Measurements from ENCODE around the gene STK32B. TPM values are rescaled to one million over a fixed set of nuclear protein-coding genes. Genes with fewer than 3 reads are reported as not detected.

The STK32B gene
- total and polyA plus RNA-seq, 2 of the 8 experiments (the other 6 are each of a cell fraction or from before 2014, with no cell fraction given): 2.3 to 2.5 TPM

DNA sequence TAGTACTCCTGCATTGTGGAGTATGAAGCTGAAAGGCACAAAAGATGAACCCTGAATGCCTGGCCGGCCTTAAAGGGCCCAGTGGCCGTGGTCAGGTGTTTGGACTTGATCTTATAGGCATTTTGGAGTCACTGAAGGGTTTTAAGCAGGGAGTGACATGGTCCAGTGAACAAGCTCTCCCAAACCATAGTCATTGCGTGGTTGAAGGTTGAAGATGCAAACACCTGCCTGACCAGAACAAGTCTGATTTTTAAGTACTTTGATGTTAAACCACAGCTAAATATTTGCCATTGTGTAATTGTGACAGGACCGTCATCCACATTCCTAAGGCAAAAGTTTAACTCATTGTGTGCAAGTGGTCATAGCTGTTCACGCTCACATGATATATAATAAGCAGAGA lies 3.3 kb downstream of the STK32B start:
- 94% methylated on average over 5 of the region's 5 CpGs; no CpG with 5 or more reads in 1 of the 2 experiments for WGBS, 2 experiments (ENCODE audit: extremely low coverage in 1 of 2, insufficient coverage in 1 of 2, insufficient read length in 1 of 2, insufficient replicate concordance in 2 of 2, low coverage in 1 of 2, low lambda C conversion rate in 2 of 2, missing lambda C conversion rate in 1 of 2)
- TF ChIP-seq CTBP2 (IDR thresholded peaks at IDR 0.05; ENCODE audit: borderline replicate concordance, insufficient read depth, insufficient read length, low read length) (no peak), CEBPB (IDR thresholded peaks at IDR 0.05; ENCODE audit: low read depth, low read length) (no peak), SIRT6 (IDR thresholded peaks at IDR 0.05; ENCODE audit: low read length) (no peak), TEAD4 (IDR thresholded peaks at IDR 0.05; ENCODE audit: low read depth, low read length) (no peak), SUZ12 (IDR thresholded peaks at IDR 0.05; ENCODE audit: low read length) (no peak), RNF2 (IDR thresholded peaks at IDR 0.05; ENCODE audit: borderline replicate concordance, low read depth, low read length, missing control alignments, poor library complexity, severe bottlenecking) (no peak), FOSL1 (IDR thresholded peaks at IDR 0.05; ENCODE audit: insufficient read depth, low read depth, low read length) (no peak), CHD2 (IDR thresholded peaks at IDR 0.05; ENCODE audit: low read length) (no peak), CBX8 (IDR thresholded peaks at IDR 0.05; ENCODE audit: borderline replicate concordance, low read depth, low read length) (no peak), POLR2A (IDR thresholded peaks at IDR 0.05; ENCODE audit: control extremely low read depth in 1 of 2, low read depth in 2 of 2, low read length in 2 of 2) (no peak), SAP30 (IDR thresholded peaks at IDR 0.05; ENCODE audit: insufficient read depth, insufficient replicate concordance, low read length) (no peak), HDAC6 (IDR thresholded peaks at IDR 0.05; ENCODE audit: low read depth, low read length) (no peak), POLR2AphosphoS5 (IDR thresholded peaks at IDR 0.05; ENCODE audit: low read depth, low read length) (no peak), GTF2F1 (IDR thresholded peaks at IDR 0.05; ENCODE audit: borderline replicate concordance, low read depth, low read length) (no peak), NANOG (IDR thresholded peaks at IDR 0.05; ENCODE audit: insufficient read depth, low read depth, low read length, poor library complexity, severe bottlenecking) (no peak)

More for the DNA sequence above, 3.3 kb downstream of the STK32B start:
- no peak overlapping the region for H2BK20ac ChIP-seq (ENCODE audit: low read length)
- H4K91ac ChIP-seq (replicated peaks; ENCODE audit: insufficient read length, low read length): no peak overlapping the region
- H3K4me3 ChIP-seq (ENCODE audit: extremely low read depth in 1 of 4, insufficient read depth in 2 of 4, low read depth in 3 of 4, low read length in 4 of 4): no peak overlapping the region
- FAIRE-seq: no peak
- peaks cover 3 to 4% of the 10 kb centered on the region in 2 experiments for H4K20me1 ChIP-seq (replicated peaks in 1 of 2; ENCODE audit: control insufficient read depth in 1 of 2, insufficient read depth in 2 of 2, low read length in 2 of 2)
- no peak for DNase-seq (ENCODE audit: low read depth in 1 of 2, low spot score in 2 of 2)
- H3K4ac ChIP-seq (replicated peaks; ENCODE audit: insufficient read length, low read depth, low read length): no peak overlapping the region
- no peaks in the 10 kb centered on the region for H3K79me1 ChIP-seq (ENCODE audit: low read depth, low read length)
- no peak overlapping the region for H3K27ac ChIP-seq (ENCODE audit: low read depth, low read length)
- peaks cover 0 to 7% (median 5%) of the 10 kb centered on the region in 4 experiments; a peak in 5 of 7 replicates for H3K4me1 ChIP-seq (replicated peaks in 1 of 4; ENCODE audit: control insufficient read depth in 3 of 4, insufficient read depth in 4 of 4, low read length in 3 of 4)
- H3K9me3 ChIP-seq (ENCODE audit: insufficient read depth in 2 of 2, low read depth in 1 of 2, low read length in 1 of 2): no peaks in the 10 kb centered on the region
- no peak overlapping the region for H3K4me2 ChIP-seq (ENCODE audit: insufficient read depth in 1 of 2, low read depth in 2 of 2, low read length in 2 of 2)
- H2BK15ac ChIP-seq (ENCODE audit: low read length): no peak overlapping the region
- H3K27me3 ChIP-seq (replicated peaks in 1 of 4; ENCODE audit: control insufficient read depth in 3 of 4, extremely low read depth in 1 of 4, insufficient read depth in 3 of 4, low read length in 3 of 4): peaks cover 15 to 35% (median 24%) of the 10 kb centered on the region in 4 experiments
- no peak overlapping the region for H2BK120ac ChIP-seq (replicated peaks; ENCODE audit: low read depth, low read length)
- H4K5ac ChIP-seq (ENCODE audit: insufficient read length, low read depth, low read length): no peak overlapping the region
- H3K14ac ChIP-seq (ENCODE audit: insufficient read length): no peak overlapping the region
- H3K23me2 ChIP-seq (ENCODE audit: low read depth, low read length): peaks cover 13% of the 10 kb centered on the region; the same call in 1 of the 2 replicates
- no peak overlapping the region for H2BK12ac ChIP-seq (ENCODE audit: low read depth, low read length)
- H3K23ac ChIP-seq (ENCODE audit: insufficient read length): no peak overlapping the region
- H3K56ac ChIP-seq (replicated peaks; ENCODE audit: insufficient read length, low read depth, low read length): no peak overlapping the region
- ChIA-PET POLR2A (ENCODE audit: partially characterized antibody) (no interaction called here), CTCF (ENCODE audit: partially characterized antibody) (interaction anchor here (0.9 to 1.8 kb wide), 4 partner anchors 61 to 332 kb away, joined by 3 to 7 read pairs (median 3); no protein-coding TSS in a partner anchor)
- no peaks in the 10 kb centered on the region for H3K79me2 ChIP-seq (ENCODE audit: control insufficient read depth in 1 of 2, insufficient read depth in 2 of 2, low read length in 2 of 2)
- H2AFZ ChIP-seq (ENCODE audit: low read length): no peak overlapping the region
- no peaks in the 10 kb centered on the region for H3K36me3 ChIP-seq (ENCODE audit: control insufficient read depth in 2 of 4, insufficient read depth in 4 of 4, low read length in 3 of 4)
- H3K9ac ChIP-seq (replicated peaks in 1 of 4; ENCODE audit: extremely low read depth in 1 of 4, low read depth in 3 of 4, low read length in 3 of 4): no peak overlapping the region
- no peak overlapping the region for H2BK5ac ChIP-seq (ENCODE audit: low read depth, low read length)
- no peak overlapping the region for H2AK5ac ChIP-seq (ENCODE audit: low read depth, low read length)
- H4K8ac ChIP-seq (ENCODE audit: extremely low read depth, insufficient read depth, low read length): no peak overlapping the region
- H3K18ac ChIP-seq (ENCODE audit: extremely low read depth, low read length): no peak overlapping the region

All from H1 (cell line).